GM21737 (cell line): ENCODE results near the gene NRXN3.
"Not testable (repeated sequence)": the region's sequence is repeated elsewhere in the genome, so short reads cannot be mapped to it uniquely, and the experiment has no call there.

Experiments
- ATAC-seq: cut with Tn5 transposase; IDR thresholded peaks from one replicate; pipeline ENCODE4 v1.9.1; 2021; ENCODE audit warnings: mild to moderate bottlenecking, moderate library complexity; ENCODE audit not compliant: unreplicated experiment

The NRXN3 gene

GRCh38 chr14:79734151-79734550 lies 1564.0 kb downstream of the NRXN3 start:
- ATAC-seq, result no peak

DNA sequence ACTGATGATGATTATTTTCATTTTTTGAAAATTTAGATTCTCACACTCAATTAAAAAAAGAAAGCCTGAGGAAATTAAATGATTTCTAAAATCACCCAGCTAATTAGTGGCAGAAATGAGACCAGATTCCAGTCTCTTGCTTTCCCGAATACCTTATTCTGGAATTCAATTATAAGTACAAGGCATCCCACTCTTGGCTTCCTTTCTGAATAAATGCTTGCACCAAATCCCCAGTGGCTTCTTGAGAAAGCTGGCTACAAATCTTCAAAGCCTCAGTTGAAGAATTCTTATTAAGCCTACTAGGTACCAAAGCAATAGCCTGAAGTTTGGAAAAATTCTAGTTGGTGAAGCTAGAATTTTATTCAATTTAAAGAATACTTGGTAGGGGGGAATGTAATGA lies 1564.5 kb downstream of the NRXN3 start:
- ATAC-seq, result no peak

DNA sequence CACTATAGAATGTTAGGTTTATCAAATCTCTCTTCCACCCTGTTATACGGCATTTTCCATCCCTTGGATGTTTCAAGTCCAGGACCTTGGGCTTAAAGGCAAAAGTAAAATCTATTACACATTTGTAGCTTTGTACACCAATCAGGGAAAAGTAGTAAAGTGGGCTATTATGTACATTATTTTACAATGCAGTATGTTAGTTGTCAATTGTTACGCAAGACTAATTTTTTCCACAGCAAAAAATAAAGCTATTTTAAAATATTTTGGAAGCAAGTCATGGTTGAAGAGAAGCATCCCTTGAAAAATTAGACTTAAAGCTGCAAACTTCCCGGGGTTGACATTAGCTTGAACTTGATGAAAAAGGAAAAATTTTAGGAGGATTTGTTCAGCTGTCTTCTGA lies 1564.9 kb downstream of the NRXN3 start:
- no peak for ATAC-seq

- no peak for ATAC-seq
Measured at GRCh38 chr14:79740066-79740601, 1570.0 kb downstream of the NRXN3 start.

GRCh38 chr14:79742142-79742541 lies 1572.0 kb downstream of the NRXN3 start:
- no peak for ATAC-seq

DNA sequence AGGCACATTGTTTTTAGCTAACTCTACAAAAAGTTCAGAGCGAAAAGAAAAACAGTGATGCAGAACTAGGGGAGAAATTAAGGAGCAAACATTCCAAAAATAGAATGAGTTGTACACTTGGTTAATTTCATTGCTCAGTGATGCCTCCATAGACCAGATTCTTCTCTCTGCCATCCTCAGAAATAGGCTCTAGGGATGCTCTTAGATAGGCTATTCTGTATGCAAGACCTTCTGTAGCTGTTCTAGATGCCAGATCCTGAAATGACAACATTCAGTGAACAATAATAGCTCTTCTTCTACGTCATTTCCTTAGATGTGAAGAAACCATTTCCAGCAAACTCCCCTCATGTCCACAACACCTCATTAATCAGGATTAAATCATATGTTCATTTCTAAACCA lies 1574.9 kb downstream of the NRXN3 start:
- no peak for ATAC-seq

DNA sequence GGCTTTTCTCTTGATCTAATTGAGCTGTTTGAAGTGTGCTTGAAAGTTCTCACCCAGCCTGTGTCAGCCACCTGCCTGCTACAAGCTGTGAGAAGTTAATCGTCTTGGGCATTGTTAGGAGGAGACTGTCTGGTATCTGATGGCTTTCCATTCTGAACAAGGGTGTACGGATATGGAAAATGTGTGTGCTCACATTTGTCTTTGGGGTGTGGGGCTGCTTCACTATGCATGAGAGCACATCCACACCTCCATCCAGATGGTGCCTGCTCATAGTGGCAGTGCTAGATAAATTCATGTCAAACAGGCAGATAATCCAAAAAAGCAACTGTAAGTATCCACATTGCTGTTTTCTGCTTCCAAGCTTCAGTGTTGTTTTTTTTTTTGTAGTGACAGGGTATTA lies 1578.9 kb downstream of the NRXN3 start:
- no peak for ATAC-seq

DNA sequence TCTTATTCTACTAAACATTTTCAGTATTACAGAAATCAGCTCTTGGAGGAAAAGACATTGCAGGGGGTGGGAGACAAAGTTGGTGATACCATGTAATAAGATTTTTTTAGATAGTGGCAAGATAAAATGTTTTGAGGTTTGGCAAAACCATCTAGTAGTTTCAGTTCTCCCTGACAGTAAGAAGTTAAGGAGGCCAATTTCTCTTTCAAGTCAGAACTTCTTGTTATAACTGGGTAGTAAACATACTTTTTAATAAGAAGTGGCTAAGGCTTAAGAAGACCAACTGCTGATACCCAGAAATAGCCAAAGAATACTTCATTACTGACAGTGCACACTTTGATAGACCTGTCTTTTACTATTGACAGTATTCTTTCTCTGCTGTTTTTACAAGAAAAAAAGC lies 1588.8 kb downstream of the NRXN3 start:
- no peak for ATAC-seq

GRCh38 chr14:79764323-79764722 lies 1594.2 kb downstream of the NRXN3 start:
- ATAC-seq, result no peak

DNA sequence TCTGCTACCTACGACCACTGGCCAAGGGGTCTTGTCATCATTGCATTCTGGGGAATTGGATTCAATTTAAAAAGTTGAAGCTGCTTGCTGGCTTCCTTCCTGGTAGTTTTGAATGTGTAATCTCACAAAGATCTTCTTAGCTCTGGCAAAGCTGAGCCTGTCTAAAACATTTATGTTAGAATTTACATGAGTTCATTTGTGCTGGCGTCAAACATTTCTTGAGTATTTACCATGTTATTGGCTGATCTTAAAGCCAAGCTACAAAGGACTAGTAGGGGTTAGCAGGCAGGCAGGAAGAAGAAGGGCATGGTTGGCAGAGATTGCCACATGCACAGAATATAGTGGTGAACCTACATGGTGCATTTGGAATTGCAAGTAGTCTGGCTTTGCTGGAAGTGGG lies 1596.3 kb downstream of the NRXN3 start:
- no peak for ATAC-seq

- ATAC-seq, result no peak
Measured at GRCh38 chr14:79767251-79767650, 1597.1 kb downstream of the NRXN3 start.

DNA sequence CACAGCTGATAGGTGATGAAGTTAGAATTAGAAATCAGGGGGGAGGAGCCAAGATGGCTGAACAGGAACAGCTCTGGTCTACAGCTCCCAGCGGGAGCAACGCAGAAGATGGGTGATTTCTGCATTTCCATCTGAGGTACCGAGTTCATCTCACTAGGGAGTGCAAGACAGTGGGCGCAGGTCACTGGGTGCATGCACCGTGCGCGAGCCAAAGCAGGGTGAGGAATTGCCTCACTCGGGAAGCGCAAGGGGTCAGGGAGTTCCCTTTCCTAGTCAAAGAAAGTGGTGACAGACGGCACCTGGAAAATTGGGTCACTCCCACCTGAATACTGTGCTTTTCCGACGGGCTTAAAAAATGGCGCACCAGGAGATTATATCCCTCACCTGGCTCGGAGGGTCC lies 1597.5 kb downstream of the NRXN3 start:
- not testable (repeated sequence) for ATAC-seq

DNA sequence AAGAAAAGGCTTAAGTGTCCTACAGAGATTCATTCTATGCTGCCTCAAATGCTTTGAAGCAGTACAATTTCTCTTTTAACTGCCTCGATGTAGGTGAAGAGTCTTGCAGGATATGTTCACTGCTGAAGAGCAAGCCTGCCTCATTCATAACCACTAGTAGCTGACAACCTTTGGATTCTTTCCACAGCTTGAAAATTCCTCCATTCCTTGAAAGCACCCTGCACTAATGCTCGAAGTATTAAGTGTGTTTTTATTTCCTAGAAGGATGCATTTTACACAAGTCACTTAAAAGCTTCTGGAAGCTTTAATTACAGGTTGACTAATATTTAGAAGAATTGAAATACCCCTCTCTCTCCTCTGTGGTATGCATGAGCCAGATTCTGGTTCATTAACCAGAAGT lies 1611.7 kb downstream of the NRXN3 start:
- ATAC-seq, result no peak

DNA sequence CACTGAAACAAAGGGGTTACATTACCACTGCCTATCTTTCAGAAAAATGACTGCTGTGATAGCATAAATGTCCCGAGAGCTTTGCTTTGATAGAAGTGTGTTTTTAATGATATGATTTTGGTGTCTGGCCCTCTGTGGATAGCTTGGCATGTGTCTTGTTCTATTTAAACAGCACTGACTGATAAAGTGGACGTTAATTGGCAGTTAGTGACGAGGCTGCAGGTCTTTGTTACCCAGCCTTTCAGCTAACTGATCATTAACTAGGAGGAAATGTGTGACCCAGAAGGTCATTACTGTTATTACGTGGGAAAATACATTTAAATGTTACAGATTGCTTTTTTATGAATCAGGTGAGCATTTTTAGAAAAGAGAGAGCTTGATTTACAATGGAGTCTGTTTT lies 1612.9 kb downstream of the NRXN3 start:
- ATAC-seq, result no peak

DNA sequence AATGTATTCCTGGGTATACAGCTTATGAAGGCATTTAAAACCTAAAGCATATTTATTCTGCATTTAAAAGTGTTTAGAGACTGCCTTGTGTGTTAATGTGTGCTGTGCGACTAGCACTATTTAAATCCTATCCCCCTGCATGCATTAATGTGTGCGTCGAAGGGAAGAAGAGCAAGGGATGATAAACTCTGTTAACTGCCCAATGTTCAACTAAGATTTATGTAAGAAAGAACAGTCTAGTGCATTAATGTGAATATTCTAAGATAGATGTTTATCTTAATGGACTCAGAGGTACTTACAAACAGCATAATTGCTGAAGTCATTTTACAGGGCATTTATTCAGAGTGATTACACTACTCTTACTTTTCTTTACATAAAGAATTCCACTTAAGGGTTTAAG lies 1616.3 kb downstream of the NRXN3 start:
- no peak for ATAC-seq

DNA sequence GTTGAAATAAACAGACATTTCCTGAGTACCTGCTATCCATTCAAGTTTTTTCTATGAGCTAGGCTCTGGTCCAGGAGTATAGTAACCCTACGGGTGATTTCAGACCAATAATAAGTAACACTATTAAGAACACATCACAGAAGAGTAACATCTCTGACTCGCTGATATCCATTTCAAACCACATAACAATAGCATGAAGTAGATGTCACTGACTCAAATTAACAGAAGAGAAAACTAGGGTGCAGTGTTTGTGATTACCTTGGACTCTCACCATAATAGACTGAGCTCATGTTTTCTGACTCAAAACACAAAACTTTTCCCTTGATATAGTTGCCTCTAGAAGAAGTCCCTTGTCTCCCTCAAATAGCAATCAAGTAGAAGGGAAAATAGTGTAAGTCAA lies 1618.2 kb downstream of the NRXN3 start:
- no peak for ATAC-seq

DNA sequence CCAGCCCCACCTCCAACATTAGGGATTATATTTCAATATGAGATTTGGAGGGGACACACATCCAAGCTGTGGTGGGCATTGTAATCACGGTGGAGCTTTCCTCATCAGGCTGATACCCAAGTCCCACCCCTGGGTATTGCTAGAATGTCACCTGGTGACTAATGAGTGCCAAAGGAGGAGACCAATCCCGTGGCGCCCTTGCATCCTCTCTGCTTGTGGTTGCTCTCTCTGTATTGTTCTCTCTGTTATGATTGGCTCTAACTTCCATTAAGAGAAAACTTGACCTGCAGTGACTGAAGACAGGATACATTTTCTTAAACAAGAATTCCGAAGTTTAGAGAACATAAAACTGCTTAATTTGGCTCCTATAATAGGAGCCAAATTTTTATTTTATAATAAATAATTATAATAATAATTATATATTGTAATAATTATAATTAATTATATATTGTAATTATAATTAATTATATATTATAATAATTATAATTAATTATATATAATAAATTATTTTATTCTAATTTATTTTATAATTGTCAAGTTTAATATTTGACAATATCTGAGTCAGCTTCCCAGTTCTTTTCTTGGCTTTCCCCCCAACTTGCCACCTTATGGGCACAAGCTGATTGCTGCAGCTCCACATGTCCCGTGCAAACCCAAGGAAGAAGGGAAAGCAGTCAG lies 1621.0 kb downstream of the NRXN3 start:
- ATAC-seq, result no peak

DNA sequence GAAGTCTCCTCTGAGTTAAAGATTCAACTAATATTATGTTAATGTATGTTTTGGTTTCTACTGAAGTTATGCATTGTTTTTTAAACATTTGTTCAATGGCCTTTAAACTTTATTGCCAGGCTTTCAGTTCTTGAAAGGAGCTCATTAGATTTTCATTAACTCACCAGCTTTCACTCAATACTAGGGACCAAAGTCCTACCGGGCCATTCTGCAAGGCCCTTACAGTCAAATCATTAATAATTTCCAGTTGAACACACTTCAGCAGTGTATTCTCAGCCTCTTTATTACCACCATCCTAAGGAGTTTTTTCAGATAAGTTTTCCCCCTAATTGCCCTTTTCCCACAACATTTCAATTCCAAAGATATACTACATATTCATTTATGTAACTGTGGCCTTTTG lies 1631.9 kb downstream of the NRXN3 start:
- no peak for ATAC-seq

DNA sequence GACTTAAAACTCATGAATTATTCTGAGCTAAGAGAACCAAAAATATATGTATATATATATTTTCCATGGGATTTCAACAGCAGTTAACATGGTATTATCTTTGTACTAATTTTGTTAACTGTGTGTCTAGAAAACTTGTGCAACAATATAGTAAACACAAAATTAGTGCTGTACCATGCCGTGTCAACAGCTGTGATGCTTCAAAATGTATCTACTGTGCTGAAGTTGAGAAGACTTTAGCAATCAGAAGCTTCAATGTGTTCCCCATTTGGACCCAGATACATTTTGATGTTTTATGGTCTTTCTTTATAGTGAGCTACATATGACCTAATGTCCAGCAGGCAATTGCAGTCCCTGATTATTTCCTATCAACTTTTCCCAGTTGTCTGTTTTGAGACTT lies 1635.5 kb downstream of the NRXN3 start:
- no peak for ATAC-seq

GRCh38 chr14:79809849-79810612 lies 1639.9 kb downstream of the NRXN3 start:
- ATAC-seq, result no peak

DNA sequence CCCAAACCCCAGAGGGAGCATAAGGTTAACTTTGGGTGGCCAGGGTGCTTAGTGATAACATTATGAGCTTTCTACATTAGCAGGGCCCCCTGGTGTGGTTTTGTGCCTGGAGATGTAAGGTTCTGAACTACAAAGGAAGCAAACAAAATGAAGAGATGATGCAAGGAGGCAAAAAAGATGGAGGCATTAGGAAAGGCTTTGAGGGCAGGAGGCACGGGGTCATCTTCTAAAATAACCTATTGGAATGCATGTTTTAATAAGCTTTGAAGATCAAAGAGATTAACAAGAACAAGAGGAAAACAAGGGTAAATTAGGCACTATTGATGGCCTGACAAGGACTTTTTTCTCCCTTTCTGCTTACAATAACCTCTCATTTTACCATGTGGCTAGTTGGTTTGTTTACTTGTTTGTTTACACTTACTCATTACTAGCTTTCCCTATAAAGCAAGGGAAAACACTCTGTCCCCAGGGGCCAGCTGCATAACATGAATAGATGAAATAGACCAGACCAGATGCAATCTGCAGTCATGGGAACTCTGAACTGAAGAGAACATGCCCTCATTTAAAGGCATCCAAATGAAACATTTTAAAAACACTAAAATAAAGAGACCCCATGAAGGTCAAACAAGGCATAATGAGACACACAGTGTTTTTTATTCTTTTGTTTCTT lies 1650.8 kb downstream of the NRXN3 start:
- ATAC-seq, result no peak

DNA sequence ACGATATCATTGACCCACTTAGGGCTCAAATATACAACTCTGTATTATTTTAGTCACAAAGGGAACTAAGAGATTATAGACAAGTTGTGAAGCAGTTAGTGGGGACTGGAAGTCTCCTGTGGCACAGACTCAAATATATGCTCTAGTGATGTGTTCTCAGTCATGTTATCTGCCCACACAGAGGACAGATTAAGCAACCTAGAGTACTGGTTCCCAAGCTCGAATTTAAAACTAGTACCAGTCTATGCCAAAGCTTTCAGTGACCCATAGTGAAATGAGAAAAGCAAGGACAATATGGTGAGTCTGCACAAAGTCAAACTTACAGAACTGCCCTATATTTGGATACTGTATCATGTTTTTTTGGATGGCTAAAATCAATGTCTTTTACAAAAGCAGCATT lies 1651.9 kb downstream of the NRXN3 start:
- no peak for ATAC-seq
